IMR-90 (cell line): ENCODE measurements around the gene PIKFYVE.

ENCODE experiments used
- BHLHE40 ChIP-seq: fragments of 150-350 bp; IDR thresholded peaks from 2 replicates; pipeline ENCODE4 v1.6.1; 2016; ENCODE audit warnings: mild to moderate bottlenecking, low read depth, low read length
- CEBPB ChIP-seq: IDR thresholded peaks from 2 replicates; pipeline ENCODE4 v1.6.1; 2012; ENCODE audit warnings: low read depth, low read length, improper control_type of control experiment
- CHD1 ChIP-seq: IDR thresholded peaks from 2 replicates; pipeline ENCODE4 v1.6.1; 2012; ENCODE audit warnings: low read depth, low read length, improper control_type of control experiment
- MAZ ChIP-seq: IDR thresholded peaks from 2 replicates; pipeline ENCODE4 v1.6.1; 2012; ENCODE audit warnings: low read depth, mild to moderate bottlenecking, low read length, improper control_type of control experiment, moderate library complexity, borderline replicate concordance
- MXI1 ChIP-seq: IDR thresholded peaks from 2 replicates; pipeline ENCODE4 v1.6.1; 2012; ENCODE audit warnings: low read depth, mild to moderate bottlenecking, low read length, moderate library complexity, borderline replicate concordance
- RAD21 ChIP-seq: IDR thresholded peaks from 2 replicates; pipeline ENCODE4 v1.6.1; 2012; ENCODE audit warnings: low read length, improper control_type of control experiment
- RFX5 ChIP-seq: IDR thresholded peaks from 2 replicates; pipeline ENCODE4 v1.8.0; 2012; ENCODE audit warnings: low read depth, mild to moderate bottlenecking, low read length, moderate library complexity
- SMC3 ChIP-seq: fragments of 150-350 bp; IDR thresholded peaks from 2 replicates; pipeline ENCODE4 v1.6.1; 2016; ENCODE audit warnings: low read depth, mild to moderate bottlenecking, antibody characterized with exemption, low read length, moderate library complexity
- TF ChIP-seq, protein P1 (sequence below): conservative IDR thresholded peaks from 2 replicates; pipeline ENCODE4 v1.5.1; 2012; ENCODE audit warnings: mild to moderate bottlenecking, low read depth, low read length, improper control_type of control experiment
- TF ChIP-seq, protein P2 (sequence below): fragments of 150-350 bp; IDR thresholded peaks from 2 replicates; pipeline ENCODE4 v1.6.1; 2017; ENCODE audit warnings: mild to moderate bottlenecking, antibody characterized with exemption, low read length, low read depth

DNA sequence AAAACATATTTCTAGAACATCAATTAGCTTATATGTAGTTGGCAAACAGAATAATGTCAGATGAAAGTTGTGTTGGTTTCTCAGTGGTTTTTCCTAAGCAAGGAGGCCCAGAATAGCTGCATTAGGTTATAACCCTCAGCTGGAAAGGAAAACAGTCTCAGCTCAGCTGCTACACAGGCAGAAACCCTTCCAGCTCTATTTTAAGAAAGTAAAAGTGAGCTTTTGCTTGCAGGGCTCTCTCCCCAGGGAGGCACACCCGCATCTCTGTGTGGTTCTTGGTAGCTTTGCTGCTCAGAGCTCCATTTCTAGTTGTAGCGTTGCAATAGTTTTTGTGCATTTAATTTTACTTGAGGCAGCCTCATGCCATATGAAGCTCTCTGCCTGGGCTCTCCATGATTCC lies 54.6 kb downstream of the PIKFYVE start:
- TF ChIP-seq RAD21, result no peak
- TF ChIP-seq CEBPB, result no peak
- TF ChIP-seq, protein P1, sequence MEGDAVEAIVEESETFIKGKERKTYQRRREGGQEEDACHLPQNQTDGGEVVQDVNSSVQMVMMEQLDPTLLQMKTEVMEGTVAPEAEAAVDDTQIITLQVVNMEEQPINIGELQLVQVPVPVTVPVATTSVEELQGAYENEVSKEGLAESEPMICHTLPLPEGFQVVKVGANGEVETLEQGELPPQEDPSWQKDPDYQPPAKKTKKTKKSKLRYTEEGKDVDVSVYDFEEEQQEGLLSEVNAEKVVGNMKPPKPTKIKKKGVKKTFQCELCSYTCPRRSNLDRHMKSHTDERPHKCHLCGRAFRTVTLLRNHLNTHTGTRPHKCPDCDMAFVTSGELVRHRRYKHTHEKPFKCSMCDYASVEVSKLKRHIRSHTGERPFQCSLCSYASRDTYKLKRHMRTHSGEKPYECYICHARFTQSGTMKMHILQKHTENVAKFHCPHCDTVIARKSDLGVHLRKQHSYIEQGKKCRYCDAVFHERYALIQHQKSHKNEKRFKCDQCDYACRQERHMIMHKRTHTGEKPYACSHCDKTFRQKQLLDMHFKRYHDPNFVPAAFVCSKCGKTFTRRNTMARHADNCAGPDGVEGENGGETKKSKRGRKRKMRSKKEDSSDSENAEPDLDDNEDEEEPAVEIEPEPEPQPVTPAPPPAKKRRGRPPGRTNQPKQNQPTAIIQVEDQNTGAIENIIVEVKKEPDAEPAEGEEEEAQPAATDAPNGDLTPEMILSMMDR, result no peak
- TF ChIP-seq, protein P2, sequence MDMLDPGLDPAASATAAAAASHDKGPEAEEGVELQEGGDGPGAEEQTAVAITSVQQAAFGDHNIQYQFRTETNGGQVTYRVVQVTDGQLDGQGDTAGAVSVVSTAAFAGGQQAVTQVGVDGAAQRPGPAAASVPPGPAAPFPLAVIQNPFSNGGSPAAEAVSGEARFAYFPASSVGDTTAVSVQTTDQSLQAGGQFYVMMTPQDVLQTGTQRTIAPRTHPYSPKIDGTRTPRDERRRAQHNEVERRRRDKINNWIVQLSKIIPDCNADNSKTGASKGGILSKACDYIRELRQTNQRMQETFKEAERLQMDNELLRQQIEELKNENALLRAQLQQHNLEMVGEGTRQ, result no peak
- TF ChIP-seq MXI1, result no peak
- no peak for TF ChIP-seq RFX5
- no peak for TF ChIP-seq BHLHE40
- TF ChIP-seq MAZ, result no peak
- TF ChIP-seq CHD1, result no peak
- no peak for TF ChIP-seq SMC3
